GM21390 (cell line): ENCODE results near the gene CHL1.

Experiments
- ATAC-seq: cut with Tn5 transposase; IDR thresholded peaks from one replicate; pipeline ENCODE4 v1.9.1; 2021; ENCODE audit not compliant: unreplicated experiment

Gene CHL1

DNA sequence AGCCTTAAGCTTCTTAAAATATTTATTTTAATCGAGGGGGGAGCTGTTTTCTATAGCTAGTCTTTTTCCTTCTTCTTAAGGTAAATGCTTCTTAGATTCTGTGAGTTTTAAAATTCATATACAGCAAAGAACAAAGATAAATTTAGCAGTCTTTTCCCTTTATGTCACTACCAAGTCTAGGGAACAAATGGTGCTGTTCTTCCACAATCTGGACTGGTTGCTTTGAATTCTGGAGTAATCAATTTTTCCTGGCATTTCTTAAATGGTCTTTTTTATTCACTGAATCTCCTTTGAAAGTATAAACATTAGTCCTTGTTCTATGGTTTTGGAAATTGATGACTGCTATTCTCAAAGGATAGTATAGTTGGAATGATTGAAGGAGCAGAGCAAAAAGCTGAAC lies 82.8 kb downstream of the CHL1 start:
- no peak for ATAC-seq

DNA sequence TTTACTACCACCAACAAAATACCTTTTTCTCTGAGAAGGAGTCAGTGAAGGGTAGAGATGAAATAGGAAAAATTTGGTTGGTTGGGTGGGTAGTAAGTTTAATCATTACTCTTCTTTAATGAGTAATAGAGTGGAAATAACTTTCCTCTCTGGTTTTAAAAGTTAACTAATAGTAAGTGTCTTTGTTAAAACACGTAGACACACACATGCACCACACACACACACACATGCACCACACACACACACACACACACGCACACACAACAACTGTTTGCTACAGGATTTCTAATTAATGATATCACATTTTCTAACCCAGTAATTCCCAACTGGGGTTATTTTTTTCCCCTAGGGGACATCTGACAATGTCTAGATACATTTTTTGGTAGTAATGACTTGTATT lies 84.1 kb downstream of the CHL1 start:
- ATAC-seq = no peak

DNA sequence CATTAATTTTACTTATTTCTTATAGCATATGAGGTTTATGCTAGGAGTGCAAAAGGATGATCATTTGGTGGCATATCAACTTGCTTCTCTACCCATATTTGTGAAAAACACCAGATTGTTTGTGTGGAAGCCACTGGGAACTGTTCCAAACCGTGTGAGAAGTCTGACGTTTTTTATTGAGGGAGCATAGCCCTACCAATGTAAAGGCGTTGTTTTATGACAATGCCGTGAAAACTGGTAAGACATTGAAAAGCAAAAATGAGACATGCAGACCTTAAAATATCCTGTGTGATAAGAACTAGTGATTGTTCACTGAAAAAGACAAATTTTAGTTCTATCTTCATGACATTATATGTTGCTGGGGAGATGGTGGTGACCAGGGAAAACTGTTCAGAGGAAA lies 87.8 kb downstream of the CHL1 start:
- ATAC-seq = no peak

DNA sequence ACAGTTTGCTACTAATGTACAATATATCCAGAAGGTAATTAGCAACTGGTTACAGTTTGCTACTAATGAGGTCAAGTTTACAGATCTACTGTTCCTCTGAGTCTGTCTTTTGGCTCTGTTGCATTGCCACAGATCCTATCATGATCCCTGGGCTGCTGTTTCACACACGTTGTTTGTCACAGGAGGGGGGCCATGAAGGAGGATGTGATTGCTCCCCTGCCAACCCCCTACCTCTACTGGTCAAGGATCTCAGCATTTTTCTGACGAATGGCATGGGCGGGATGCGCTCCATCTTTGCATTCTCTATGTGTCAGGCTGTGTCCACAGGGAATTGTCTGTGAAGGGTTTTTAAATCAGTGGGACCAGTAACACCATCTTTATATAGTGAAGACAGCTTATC lies 91.9 kb downstream of the CHL1 start:
- ATAC-seq = no peak

DNA sequence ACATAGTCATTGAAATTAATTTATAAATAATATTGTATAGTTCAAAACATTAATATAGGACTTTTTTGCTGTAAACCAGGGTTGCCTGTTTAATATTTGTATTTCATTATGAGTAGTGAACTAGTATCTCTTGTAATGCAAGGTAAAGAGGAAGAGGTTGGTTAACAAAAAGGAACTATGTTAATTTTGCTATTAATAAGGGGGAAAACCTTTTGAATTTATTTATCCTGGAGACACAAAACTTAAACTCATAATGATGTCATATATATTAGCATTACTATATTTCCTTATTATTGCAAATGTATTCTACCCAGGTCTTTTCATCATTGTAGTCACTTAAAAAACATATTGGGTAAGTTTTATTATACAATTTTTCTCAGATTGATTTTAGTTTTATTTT lies 94.5 kb downstream of the CHL1 start:
- ATAC-seq = no peak

DNA sequence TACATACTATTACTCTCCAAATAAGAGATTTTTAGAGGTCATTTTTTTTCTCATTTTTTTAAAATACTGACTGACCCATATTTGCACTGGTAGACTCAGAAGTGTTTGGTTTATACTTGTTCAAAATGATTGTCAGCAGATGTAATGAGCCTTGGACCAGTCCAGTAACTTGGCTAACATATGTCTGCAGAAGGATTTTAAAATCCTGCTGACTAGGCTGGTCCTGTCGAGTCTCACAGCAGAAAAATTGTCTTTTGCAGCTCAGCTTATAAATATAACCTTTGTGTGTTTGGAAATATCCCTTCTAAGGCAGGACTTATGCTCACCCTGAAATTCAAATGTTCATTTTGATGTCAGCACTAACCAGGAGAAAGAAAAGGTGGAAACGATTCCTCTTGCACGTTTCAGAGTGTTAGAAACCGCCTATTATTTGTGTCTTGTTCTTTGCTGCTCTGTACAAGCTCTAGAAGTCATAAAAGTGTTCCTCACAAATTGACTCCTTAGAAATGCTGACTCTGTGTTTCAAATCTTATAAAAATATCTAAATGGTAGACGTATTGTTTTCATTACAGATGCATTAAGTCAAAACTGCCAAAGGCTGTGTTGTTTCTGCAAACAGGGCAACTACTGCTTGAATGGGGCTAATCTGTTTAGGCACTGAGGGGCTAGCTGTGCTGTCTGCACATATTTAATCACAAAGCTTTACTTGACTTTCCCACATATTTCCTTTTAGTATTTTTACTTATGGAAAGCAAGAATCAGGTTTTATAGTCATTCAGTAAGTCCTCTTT lies 95.3 kb downstream of the CHL1 start:
- ATAC-seq = no peak

DNA sequence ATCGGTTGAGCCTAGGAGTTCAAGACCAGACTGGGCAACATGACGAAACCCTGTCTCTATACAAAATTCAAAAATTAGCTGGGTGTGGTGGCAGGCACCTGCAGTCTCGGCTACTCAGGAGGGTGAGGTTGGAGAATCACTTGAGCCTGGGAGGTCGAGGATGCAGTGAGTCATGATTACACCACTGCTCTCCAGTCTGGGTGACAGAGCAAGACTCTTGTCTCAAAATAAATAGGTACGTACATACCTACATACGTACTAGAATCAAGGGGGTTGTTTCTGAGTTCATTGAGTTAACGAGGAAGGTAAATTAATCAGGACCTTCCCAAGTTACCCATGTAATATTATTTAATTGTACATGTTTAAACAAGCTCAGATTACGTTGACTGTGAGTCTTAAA lies 97.5 kb downstream of the CHL1 start:
- ATAC-seq = no peak

DNA sequence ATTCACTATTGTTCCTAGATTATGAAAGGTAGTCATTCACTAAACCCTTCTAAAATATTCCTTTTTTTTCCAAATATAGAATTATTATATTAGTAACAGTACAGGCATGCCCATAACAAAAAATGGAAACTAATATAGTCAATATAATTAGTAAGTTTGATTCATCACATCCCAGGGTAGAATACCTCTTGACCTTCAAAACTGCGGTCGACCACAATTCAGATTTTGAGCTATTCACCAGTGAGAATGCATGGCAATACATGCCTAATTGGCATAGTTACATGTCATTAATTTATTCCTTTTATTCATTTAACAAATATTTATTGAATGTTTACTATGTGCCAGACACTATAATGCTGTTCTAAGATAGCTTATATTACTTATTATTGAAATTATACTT lies 98.0 kb downstream of the CHL1 start:
- ATAC-seq = no peak

DNA sequence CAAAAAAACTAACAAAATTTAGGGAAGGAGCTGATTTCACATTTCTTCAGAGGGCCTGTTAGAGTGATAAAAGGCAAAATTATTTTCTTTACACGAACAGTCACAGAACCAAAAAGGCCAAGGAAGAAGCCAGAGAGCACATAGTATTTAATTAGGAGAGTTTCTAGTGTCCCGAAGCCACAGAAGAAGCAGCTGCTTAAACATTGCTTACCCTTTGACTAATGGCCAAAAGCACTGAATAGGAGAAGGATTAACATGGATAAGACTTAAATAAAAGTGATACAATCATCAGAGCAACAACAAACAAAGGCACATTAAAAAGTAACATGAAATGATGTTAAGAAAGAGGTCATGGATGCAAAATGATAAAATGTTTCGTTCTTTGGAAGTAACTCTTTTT lies 98.6 kb downstream of the CHL1 start:
- ATAC-seq = no peak

DNA sequence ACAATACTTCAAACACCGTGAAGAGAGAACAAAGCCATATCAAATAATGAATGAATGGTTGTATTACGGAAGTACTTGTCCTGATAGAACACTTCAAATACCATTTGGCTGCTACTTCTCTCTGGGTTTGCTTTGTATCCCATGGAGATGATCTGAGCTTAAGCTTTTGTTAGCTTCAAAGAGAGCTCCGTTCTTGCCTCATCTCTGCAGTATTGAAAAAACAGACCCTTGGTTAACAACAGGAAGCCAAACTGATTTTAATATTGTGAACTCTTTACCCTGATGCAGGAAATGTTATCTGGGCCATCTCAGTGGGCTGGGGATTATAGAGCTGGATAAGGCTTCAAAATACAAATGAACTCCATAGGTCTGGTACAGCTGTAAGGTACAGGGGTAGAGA lies 101.0 kb downstream of the CHL1 start:
- no peak for ATAC-seq

DNA sequence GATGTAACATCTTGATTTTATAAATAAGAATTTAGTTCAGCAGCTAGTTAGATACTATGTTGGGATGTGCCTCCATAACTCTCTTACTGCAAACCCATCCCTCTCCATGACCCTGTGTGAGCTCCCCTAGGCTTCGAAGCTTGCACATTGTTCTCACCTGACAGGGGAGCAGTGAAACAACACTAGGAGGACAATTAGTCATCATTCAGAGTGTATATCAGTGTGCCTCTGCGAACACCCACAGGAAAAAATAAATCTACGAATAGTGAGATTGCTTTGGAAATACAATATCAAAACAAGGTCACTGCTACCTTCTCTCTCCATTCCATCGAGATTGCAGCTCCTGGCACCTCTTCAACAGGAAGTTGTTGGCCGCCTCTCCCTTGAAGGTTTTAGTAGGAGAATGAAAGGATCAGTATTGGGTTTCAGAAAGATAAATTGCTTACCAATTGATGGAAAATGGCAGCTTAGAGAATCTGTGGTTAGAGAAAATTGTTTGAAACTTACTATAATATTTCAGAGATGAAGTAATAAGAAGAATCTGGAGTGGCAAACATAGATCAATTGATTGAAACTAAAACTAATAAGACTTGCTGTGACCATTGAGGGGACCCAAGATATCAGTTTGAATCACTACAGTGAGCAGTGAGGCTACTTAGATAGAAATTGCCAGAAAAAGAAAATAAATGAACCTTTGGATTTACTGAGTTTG lies 103.2 kb downstream of the CHL1 start:
- peak; percentile 63 for ATAC-seq

DNA sequence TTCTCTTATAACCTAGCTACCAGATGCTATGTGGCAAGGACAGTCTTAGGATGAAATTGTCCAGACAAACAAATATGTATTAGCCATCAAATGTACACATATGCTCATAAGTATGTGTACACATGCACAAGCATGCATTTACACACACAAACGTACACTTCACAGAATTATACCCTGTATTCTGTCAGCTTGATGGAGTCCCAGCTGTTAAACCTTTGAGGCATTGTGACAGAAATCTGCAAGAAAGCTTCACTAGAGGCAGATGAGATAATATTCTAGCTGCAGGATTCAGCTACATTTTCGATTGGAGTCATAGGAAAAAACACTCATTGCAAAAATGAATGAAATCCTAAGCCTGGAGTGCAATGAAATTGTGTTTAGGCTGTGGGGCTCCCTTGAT lies 110.6 kb downstream of the CHL1 start:
- no peak for ATAC-seq

DNA sequence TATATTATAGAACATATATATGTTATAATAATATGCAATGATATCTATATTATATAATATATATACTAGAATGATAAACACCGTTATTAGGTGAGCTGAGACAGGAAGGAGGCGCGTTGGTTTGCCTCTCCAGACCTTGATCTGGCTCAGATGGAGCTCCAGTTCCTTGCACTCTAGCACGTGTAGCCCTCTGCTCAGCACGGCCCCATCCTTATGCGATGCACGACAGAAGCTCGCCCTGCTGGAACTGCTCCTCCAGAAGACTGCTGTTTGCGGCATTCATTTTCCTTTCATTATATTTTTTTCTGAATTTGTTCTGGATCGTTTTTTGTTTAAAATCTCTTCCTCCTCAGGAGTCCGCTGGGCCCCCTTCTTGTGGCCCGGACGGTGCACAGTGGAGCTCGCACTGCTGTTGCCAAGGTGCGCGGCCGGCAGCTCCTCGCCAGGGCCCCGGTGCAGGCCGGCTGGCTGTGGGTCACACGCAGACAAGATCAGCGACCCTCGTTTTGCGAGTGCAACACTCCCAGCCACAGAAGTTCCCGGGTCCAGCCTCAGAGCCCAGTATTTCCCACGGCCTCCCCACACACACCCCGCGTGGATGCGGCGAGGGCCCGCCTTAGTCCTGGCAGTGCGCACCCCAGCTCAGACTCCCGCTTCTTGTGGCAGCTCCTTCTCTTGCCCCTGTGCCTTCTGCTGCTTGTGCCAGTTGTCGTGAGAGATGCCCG lies 112.2 kb downstream of the CHL1 start:
- no peak for ATAC-seq

DNA sequence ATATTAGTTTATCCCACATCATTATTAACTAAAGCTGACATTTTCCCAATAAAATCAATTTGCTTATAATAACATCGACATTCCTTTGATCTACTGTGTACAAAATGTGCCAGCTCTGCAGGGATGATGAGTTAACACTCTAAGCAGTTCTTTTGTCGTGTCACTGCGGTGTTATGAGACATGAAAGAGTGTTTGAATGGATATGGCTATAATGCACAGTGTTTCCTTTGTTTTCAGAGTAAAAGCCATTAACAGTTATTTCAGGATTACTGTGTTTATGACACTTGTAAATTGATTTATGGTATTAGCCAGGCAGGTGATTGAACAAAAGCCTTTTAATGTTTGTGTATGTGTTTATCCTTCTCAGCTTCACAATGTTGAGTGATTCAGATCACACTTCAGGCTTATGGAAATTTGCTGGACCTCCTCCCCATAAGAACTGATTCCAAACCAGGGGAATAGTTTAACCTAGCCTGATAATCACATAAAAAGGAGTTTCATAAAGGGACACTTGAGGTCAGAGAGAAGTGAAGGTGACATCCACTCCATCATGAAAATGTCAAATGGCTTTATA lies 115.7 kb downstream of the CHL1 start:
- ATAC-seq = no peak

DNA sequence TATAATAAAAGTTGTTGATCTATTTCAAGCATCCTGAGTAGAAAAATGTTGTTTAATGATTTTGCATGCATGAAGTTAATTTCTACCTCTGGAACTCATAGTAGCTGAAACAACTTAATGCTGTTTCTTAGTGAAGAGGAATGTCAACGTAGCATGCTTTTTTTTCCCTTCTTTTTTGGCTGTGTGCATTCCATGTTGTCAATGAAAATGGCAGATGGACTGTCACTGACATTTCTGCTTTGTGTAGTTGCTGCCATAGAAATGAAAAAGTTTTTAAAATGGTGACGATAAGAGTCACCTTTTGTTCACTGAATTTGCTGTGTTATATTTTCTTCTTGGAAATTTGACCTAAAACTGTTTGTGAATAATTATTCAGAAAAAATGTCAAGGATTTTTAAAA lies 116.3 kb downstream of the CHL1 start:
- no peak for ATAC-seq

DNA sequence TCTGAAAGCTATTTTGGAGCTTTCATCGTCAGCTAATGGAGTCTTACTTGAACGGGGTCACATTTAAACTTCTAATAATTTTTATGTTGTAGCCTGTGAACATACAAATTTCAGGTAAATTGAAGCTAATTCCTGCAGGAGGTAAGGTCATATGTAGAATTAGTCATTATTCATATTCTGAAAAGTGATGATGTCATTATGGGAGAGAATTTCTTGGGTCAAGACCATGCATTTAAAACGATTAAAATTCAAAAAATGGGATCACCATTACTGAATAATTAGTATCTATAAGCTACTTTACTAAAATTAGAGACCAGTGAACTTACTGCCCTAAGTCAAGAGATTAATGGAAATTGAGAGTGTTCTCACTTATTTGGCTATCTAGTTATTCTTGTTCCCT lies 120.4 kb downstream of the CHL1 start:
- no peak for ATAC-seq

DNA sequence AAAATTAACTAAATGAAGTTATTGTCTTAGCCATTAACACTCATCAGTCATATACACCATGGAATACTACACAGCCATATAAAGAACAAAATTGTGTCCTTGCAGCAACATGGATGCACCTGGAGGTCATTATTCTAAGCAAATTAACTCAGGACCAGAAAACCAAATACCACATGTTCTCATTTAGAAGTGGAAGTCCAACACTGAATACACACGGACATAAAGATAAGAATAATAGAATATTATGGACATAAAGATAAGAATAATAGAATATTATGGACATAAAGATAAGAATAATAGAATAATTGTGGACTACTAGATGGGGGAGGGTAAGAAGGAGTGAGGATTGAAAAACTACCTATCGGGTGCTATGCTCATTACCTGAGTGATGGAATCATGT lies 122.3 kb downstream of the CHL1 start:
- no peak for ATAC-seq

DNA sequence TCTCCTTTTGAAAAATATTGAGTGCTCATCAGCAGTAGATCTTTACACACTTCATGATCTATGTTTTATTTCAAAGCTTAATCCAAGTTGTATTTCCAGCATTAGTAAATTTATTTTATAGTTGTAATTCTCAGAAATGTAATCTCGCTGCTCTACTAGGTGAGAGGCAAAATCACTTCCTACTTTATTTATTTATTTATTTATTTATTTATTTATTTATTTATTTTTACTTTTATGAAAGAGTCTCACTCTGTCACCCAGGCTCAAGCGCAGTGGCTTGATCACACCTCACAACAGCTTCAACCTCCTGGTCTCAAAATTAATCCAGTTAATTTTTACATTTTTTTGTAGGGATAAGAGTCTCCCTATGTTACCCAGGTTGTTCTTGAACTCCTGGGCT lies 127.9 kb downstream of the CHL1 start:
- ATAC-seq = no peak

DNA sequence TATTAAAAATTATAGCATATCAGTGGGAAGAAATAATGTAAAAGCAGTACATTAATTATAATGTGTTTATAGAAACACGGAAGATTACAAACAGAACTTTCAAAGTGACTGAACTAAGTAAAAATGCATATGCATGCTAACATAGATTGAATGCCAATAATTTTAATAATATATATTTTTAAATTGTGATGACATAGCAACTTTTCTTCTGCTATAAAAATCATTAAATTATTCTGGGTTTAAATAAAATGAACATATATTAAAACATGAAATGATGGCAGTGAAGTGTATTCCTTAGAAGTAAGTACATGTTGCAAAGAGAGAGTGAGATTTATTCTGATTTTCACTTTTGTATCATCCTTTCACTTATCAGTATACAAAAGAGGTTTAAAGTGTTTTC lies 128.9 kb downstream of the CHL1 start:
- no peak for ATAC-seq

DNA sequence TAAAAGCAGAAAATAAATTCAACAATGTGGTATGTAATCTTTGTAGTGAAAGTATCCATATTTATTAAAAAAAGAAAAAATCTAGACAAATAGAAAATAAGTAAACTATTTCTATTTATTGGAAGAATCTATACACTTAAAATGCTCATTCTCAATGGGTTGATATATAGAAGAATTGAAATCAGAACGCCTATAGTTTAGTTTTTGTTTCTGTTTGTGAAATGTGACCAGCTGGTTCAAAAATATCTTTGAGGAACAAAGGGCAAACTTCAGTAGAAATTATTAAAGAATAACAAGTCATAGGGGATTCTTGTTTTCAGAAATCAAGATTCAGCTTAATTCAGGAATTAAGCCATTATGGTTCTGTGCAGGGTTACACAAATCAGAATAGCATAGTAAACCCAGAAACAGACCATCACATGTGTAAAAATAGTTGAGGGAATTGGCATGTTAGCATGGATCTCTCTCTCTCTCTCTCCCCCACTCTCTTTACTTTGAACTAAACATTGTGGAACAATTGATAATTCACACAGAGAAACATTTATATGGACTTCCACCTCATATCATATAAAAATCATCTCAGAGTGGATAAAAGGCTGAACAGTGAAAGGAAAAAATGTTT lies 134.0 kb downstream of the CHL1 start:
- ATAC-seq = no peak

DNA sequence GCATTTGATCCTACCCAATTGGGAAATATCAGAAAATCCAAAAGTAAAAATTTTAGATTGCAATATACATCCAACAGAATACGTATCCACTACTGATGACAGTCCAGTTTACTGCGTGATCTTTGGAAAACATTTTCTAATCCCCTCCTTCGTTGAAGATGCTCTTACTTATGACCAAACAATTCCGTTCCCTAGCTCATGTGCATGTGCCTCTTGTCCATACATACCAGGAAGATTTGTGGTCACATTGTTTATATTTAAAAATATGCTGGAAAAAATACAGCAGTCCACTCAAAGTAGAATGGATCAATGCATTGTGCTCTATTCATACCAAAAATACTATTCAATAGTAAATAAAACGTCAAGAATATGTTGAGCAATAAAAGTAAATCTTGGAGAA lies 135.3 kb downstream of the CHL1 start:
- ATAC-seq = no peak
